ENCODE measurements around the gene SETD1B. TPM values are rescaled to one million over a fixed set of nuclear protein-coding genes. Genes with fewer than 3 reads are reported as not detected.

SETD1B gene
- total RNA-seq, 1 experiment from 2014 or later = 40.4 TPM

DNA sequence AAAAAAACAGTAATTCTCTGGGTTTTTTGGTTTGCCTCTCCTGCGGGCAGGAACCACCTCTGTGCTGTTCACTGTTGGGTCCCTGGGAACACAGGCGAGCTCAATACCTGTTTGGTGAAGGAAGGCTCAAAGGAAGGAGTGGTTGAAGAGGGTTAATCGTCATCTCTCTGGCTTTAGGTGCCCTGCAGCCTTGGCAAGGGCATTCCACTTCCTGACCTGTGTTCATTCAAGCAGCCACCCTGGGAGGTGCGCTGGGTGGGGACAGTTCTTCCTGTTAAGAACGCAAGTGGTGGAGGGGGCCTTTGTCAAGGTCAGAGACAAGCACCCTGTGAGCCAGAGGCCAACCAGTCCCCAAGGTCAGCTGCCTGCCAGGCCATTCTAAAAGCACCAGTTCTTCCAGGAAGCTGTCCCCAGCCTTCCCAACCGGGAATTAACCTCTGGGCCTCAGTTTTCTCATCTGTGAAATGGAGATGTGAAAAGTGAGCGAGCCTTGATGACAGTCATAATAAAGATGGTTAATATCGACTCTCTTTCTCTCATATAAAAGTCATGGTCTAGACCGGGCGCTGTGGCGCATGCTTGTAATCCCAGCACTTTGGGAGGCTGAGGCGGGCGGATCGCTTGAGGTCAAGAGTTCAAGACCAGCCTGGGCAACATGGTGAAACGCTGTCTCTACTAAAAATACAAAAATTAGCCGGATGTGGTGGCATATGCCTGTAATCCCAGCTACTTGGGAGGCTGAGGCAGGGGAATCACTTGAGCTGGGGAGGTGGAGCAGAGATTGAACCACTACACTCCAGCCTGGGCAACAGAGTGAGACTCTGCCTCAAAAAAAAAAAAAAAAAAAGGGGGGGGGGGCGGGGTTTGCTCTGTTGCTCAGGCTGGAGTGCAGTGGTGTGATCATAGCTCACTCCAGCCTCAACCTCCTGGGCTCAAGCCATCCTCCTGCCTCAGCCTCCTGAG, 16.5 kb upstream of the SETD1B start:
- no peaks in the 10 kb centered on the region; a peak in 1 of 5 replicates for H3K9me3 Mint-ChIP-seq

More for the DNA sequence above, 16.5 kb upstream of the SETD1B start:
- H2AFZ ChIP-seq (ENCODE audit: low read length) = no peak overlapping the region
- no peak overlapping the region for H3K14ac ChIP-seq (ENCODE audit: insufficient read depth, low read length)
- H4K20me1 ChIP-seq (ENCODE audit: control insufficient read depth, insufficient read depth, insufficient read length) = no peaks in the 10 kb centered on the region
- H3K56ac ChIP-seq (ENCODE audit: insufficient read length, low read depth, low read length) = no peak overlapping the region
- H3K4ac ChIP-seq (ENCODE audit: low read depth, low read length) = no peak overlapping the region
- H2AK5ac ChIP-seq (ENCODE audit: insufficient read length, low read length) = no peak overlapping the region
- no peak overlapping the region for H3T11ph ChIP-seq (ENCODE audit: low read length)
- H4K8ac ChIP-seq (replicated peaks; ENCODE audit: insufficient read length, low read depth, low read length) = no peak overlapping the region
- no CpG with 5 or more reads among the region's 17 CpGs for WGBS (ENCODE audit: extremely low coverage, insufficient read length, low lambda C conversion rate)
- Mint-ChIP-seq H3K4me1 (peaks cover 11 to 16% of the 10 kb centered on the region in 2 experiments), H3K27me3 (ENCODE audit: low read depth) (peaks cover 6% of the 10 kb centered on the region), H3K4me3 (no peak overlapping the region), H3K27ac (peak overlapping the region in 1 of 3 experiments; percentile 29; a peak in 2 of 7 replicates), H3K36me3 (ENCODE audit: insufficient read depth in 1 of 3, low read depth in 3 of 3) (peaks cover 1 to 23% (median 9%) of the 10 kb centered on the region in 3 experiments; a peak in 5 of 7 replicates)
- no peaks in the 10 kb centered on the region for H3K79me1 ChIP-seq (ENCODE audit: insufficient read depth, low read depth, low read length, poor library complexity, severe bottlenecking)
- no peak overlapping the region for H2BK12ac ChIP-seq (ENCODE audit: insufficient read length, low read depth, low read length)
- H4K5ac ChIP-seq (ENCODE audit: insufficient read length, low read depth, low read length) = no peak overlapping the region
- no peak overlapping the region for H2BK20ac ChIP-seq (ENCODE audit: low read depth, low read length, poor library complexity, severe bottlenecking)
- H3K4me1 ChIP-seq (ENCODE audit: insufficient read depth, low read length) = no peaks in the 10 kb centered on the region
- no peak overlapping the region for H3K9ac ChIP-seq (ENCODE audit: extremely low read depth, insufficient read length, low read length)
- no peak overlapping the region for H2BK15ac ChIP-seq (ENCODE audit: low read depth, low read length)
- H4K91ac ChIP-seq (ENCODE audit: insufficient read length, low read depth, low read length) = no peak overlapping the region
- H3K9me3 ChIP-seq (ENCODE audit: control insufficient read depth, low read depth, low read length) = no peaks in the 10 kb centered on the region
- no peak overlapping the region for H3K4me2 ChIP-seq (ENCODE audit: insufficient read depth, insufficient read length, low read length)
- no peaks in the 10 kb centered on the region for H3K27me3 ChIP-seq (ENCODE audit: insufficient read depth, low read length)
- H3K27ac ChIP-seq (ENCODE audit: insufficient read length, low read depth, low read length) = no peak overlapping the region
- H3K23me2 ChIP-seq (ENCODE audit: insufficient read length, low read depth, low read length, poor library complexity, severe bottlenecking) = no peaks in the 10 kb centered on the region
- H3K79me2 ChIP-seq (ENCODE audit: insufficient read depth, low read length) = no peaks in the 10 kb centered on the region
- no peak overlapping the region for H3K18ac ChIP-seq (ENCODE audit: insufficient read length, low read depth, low read length)
- H2BK120ac ChIP-seq (ENCODE audit: low read depth, low read length, poor library complexity, severe bottlenecking) = no peak overlapping the region
- no peak for DNase-seq
- H3K23ac ChIP-seq (ENCODE audit: insufficient read length, low read depth, low read length) = no peak overlapping the region
- TF ChIP-seq, protein P1, sequence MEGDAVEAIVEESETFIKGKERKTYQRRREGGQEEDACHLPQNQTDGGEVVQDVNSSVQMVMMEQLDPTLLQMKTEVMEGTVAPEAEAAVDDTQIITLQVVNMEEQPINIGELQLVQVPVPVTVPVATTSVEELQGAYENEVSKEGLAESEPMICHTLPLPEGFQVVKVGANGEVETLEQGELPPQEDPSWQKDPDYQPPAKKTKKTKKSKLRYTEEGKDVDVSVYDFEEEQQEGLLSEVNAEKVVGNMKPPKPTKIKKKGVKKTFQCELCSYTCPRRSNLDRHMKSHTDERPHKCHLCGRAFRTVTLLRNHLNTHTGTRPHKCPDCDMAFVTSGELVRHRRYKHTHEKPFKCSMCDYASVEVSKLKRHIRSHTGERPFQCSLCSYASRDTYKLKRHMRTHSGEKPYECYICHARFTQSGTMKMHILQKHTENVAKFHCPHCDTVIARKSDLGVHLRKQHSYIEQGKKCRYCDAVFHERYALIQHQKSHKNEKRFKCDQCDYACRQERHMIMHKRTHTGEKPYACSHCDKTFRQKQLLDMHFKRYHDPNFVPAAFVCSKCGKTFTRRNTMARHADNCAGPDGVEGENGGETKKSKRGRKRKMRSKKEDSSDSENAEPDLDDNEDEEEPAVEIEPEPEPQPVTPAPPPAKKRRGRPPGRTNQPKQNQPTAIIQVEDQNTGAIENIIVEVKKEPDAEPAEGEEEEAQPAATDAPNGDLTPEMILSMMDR (conservative IDR thresholded peaks at IDR 0.05) = no peak
- H2BK5ac ChIP-seq (ENCODE audit: insufficient read length, low read length) = no peak overlapping the region

Measured in H9 (cell line).